ENCODE results near the gene NRXN3.

The NRXN3 gene

GRCh38 chr14:78611796-78612571 lies 441.8 kb downstream of the NRXN3 start:
- no peak overlapping the region for H3K4me3 ChIP-seq (replicated peaks; ENCODE audit: low read depth, low read length)
- TF ChIP-seq CTCF (IDR thresholded peaks at IDR 0.05; ENCODE audit: low read depth, low read length, missing control alignments): no peak
- no peak for DNase-seq (ENCODE audit: extremely low read depth, low read depth)

- no peak overlapping the region for H3K4me3 ChIP-seq (replicated peaks; ENCODE audit: low read depth, low read length)
- no peak for DNase-seq (ENCODE audit: extremely low read depth, low read depth)
- no peak for TF ChIP-seq CTCF (IDR thresholded peaks at IDR 0.05; ENCODE audit: low read depth, low read length, missing control alignments)
Measured at GRCh38 chr14:78612666-78613065, 442.5 kb downstream of the NRXN3 start.

- DNase-seq (ENCODE audit: extremely low read depth, low read depth): no peak
- no peak for TF ChIP-seq CTCF (IDR thresholded peaks at IDR 0.05; ENCODE audit: low read depth, low read length, missing control alignments)
- H3K4me3 ChIP-seq (replicated peaks; ENCODE audit: low read depth, low read length): no peak overlapping the region
Measured at GRCh38 chr14:78614593-78614992, 444.4 kb downstream of the NRXN3 start.

GRCh38 chr14:78617735-78618134 lies 447.6 kb downstream of the NRXN3 start:
- TF ChIP-seq CTCF (IDR thresholded peaks at IDR 0.05; ENCODE audit: low read depth, low read length, missing control alignments): no peak
- DNase-seq (ENCODE audit: extremely low read depth, low read depth): no peak
- H3K4me3 ChIP-seq (replicated peaks; ENCODE audit: low read depth, low read length): no peak overlapping the region

- no peak for DNase-seq (ENCODE audit: extremely low read depth, low read depth)
- H3K4me3 ChIP-seq (replicated peaks; ENCODE audit: low read depth, low read length): no peak overlapping the region
Measured at GRCh38 chr14:78618368-78618767, 448.2 kb downstream of the NRXN3 start.

GRCh38 chr14:78627114-78627513 lies 456.9 kb downstream of the NRXN3 start:
- DNase-seq (ENCODE audit: extremely low read depth, low read depth): no peak
- H3K4me3 ChIP-seq (replicated peaks; ENCODE audit: low read depth, low read length): no peak overlapping the region
- TF ChIP-seq CTCF (IDR thresholded peaks at IDR 0.05; ENCODE audit: low read depth, low read length, missing control alignments): no peak

More at GRCh38 chr14:78618368-78618767, 448.2 kb downstream of the NRXN3 start:
- no peak for TF ChIP-seq CTCF (IDR thresholded peaks at IDR 0.05; ENCODE audit: low read depth, low read length, missing control alignments)

GRCh38 chr14:78631551-78631950 lies 461.4 kb downstream of the NRXN3 start:
- no peak for DNase-seq (ENCODE audit: extremely low read depth, low read depth)
- no peak for TF ChIP-seq CTCF (IDR thresholded peaks at IDR 0.05; ENCODE audit: low read depth, low read length, missing control alignments)
- H3K4me3 ChIP-seq (replicated peaks; ENCODE audit: low read depth, low read length): no peak overlapping the region

Measured in HFF-Myc (cell line).